GM06990 (cell line): ENCODE measurements around the gene RAB22A.
"Not testable (repeated sequence)": the region's sequence is repeated elsewhere in the genome, so short reads cannot be mapped to it uniquely, and the experiment has no call there.

ENCODE experiments used
- DNase-seq: peaks from one replicate; pipeline ENCODE4 v3.0.0-alpha.2; 2011; ENCODE audit not compliant: insufficient read length; ENCODE audit errors: extremely low read depth
- H3K27me3 ChIP-seq: replicated peaks from 2 replicates; pipeline ENCODE4 v1.6.0; 2011; ENCODE audit warnings: low read length; ENCODE audit not compliant: control insufficient read depth, insufficient read depth
- H3K36me3 ChIP-seq: 2 replicates; pipeline ENCODE4 v1.5.1; 2011; ENCODE audit warnings: low read length; ENCODE audit not compliant: control insufficient read depth, insufficient read depth
- H3K4me3 ChIP-seq: replicated peaks from 2 replicates; pipeline ENCODE4 v1.5.1; 2011; ENCODE audit warnings: low read depth, mild to moderate bottlenecking, control low read depth, low read length
- CTCF ChIP-seq: IDR thresholded peaks from 2 replicates; pipeline ENCODE4 v1.5.1; 2011; ENCODE audit warnings: low read length, control low read depth, mild to moderate bottlenecking, inconsistent platforms; ENCODE audit not compliant: insufficient read depth, poor library complexity, severe bottlenecking

RAB22A gene

GRCh38 chr20:58362970-58363369, 53.5 kb downstream of the RAB22A start:
- Histone ChIP-seq H3K4me3 (no peak overlapping the region), H3K27me3 (no peaks in the 10 kb centered on the region), H3K36me3 (peaks cover 5% of the 10 kb centered on the region; the same call in 1 of the 2 replicates)
- no peak for DNase-seq
- TF ChIP-seq CTCF: no peak

GRCh38 chr20:58366866-58367265, 57.4 kb downstream of the RAB22A start:
- no peak for DNase-seq
- Histone ChIP-seq H3K36me3 (peaks cover 2% of the 10 kb centered on the region; the same call in 1 of the 2 replicates), H3K27me3 (no peaks in the 10 kb centered on the region), H3K4me3 (no peak overlapping the region)
- no peak for TF ChIP-seq CTCF

- DNase-seq: no peak
Measured at GRCh38 chr20:58372806-58373205, 63.3 kb downstream of the RAB22A start.

GRCh38 chr20:58373296-58373695, 63.8 kb downstream of the RAB22A start:
- not testable (repeated sequence) for H3K4me3 ChIP-seq, H3K36me3 ChIP-seq, H3K27me3 ChIP-seq, DNase-seq

More at GRCh38 chr20:58372806-58373205, 63.3 kb downstream of the RAB22A start:
- TF ChIP-seq CTCF: no peak
- Histone ChIP-seq H3K27me3 (no peaks in the 10 kb centered on the region), H3K36me3 (peaks cover under 1% of the 10 kb centered on the region; the same call in 1 of the 2 replicates), H3K4me3 (no peak overlapping the region)

- DNase-seq: no peak
- TF ChIP-seq CTCF: no peak
- no peak overlapping the region for H3K4me3 ChIP-seq
Measured at GRCh38 chr20:58374027-58374850, 64.7 kb downstream of the RAB22A start.

GRCh38 chr20:58374906-58375758, 65.6 kb downstream of the RAB22A start:
- DNase-seq: no peak
- Histone ChIP-seq H3K27me3 (no peaks in the 10 kb centered on the region), H3K36me3 (no peaks in the 10 kb centered on the region), H3K4me3 (no peak overlapping the region)
- TF ChIP-seq CTCF: no peak

More at GRCh38 chr20:58374027-58374850, 64.7 kb downstream of the RAB22A start:
- Histone ChIP-seq H3K27me3 (no peaks in the 10 kb centered on the region), H3K36me3 (no peaks in the 10 kb centered on the region)
